Activated CD4-positive, alpha-beta T cell treated with anti-CD3 and anti-CD28 coated beads, Interleukin-2, amount 10 ng/mL, durations not matched to agents 7 days and 5 days (primary cell): ENCODE data around the gene FBXL15. TPM values are rescaled to one million over a fixed set of nuclear protein-coding genes. Genes with fewer than 3 reads are reported as not detected.

Experiments
- CTCF ChIA-PET: fragments of 350-600 bp; sonication (Branson Sonifier 250); formaldehyde crosslinking; loops from one replicate; lab custom pipeline; 2021; ENCODE audit warnings: antibody characterized with exemption; lab: Charles Lee
- POLR2A ChIA-PET: fragments of 350-600 bp; sonication (Branson Sonifier 250); formaldehyde crosslinking; loops from one replicate; lab custom pipeline; 2021; ENCODE audit warnings: antibody characterized with exemption; lab: Charles Lee
- DNase-seq: peaks from one replicate; pipeline ENCODE4 v3.0.0-alpha.2; 2020
- H3K27ac Mint-ChIP-seq: one replicate; pipeline ENCODE4 v1.8.0; 2021; ENCODE audit warnings: mild to moderate bottlenecking, moderate library complexity, mixed read lengths
- H3K27me3 Mint-ChIP-seq: one replicate; pipeline ENCODE4 v1.8.0; 2021; ENCODE audit warnings: mixed read lengths
- H3K36me3 Mint-ChIP-seq: one replicate; pipeline ENCODE4 v1.8.0; 2021; ENCODE audit warnings: low read depth, mixed read lengths
- H3K4me1 Mint-ChIP-seq: one replicate; pipeline ENCODE4 v1.8.0; 2021; ENCODE audit warnings: mixed read lengths
- H3K4me3 Mint-ChIP-seq: one replicate; pipeline ENCODE4 v1.8.0; 2021; ENCODE audit warnings: mild to moderate bottlenecking, moderate library complexity, mixed read lengths
- H3K9me3 Mint-ChIP-seq: one replicate; pipeline ENCODE4 v1.8.0; 2021; ENCODE audit warnings: mixed read lengths
- total RNA-seq, 2 experiments: library from RNA; stranded (reverse); gene quantifications; one replicate each; pipeline ENCODE4 v1.2.3, GENCODE V29; 2021

Gene FBXL15
- total RNA-seq, 2 experiments from 2014 or later: 8.7 to 11.2 TPM

DNA sequence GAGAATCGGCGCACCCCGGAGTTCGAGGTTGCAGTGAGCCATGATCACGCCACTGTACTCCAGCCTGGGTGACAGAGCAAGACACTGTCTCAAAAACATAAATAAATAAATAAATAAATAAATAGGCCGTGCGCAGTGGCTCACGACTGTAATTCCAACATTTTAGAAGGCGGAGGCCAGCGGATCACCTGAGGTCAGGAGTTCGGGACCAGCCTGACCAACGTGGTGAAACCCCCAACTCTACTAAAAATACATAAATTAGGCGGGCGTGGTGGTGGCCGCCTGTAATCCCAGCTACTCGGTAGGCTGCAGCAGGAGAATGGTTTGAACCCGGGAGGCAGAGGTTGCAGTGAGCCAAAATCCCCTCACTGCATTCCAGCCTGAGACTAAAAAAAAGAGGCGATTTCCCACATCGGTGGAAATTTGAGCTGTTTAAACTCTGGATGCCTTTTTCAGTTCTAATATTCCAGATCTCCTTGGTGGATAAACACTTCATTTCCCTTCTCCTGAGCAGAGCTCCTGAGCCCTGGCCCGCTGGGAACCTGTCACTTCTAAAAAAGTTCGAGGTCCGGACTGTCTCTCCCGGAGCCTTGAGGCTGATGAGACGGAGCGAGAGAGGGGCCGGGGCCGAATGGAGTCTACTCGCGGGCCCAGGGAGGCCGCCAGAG, 27.1 kb upstream of the FBXL15 start:
- no peak for DNase-seq
- H3K4me1 Mint-ChIP-seq: peaks cover 41% of the 10 kb centered on the region
- H3K4me3 Mint-ChIP-seq: peak overlapping the region; percentile 92
- ChIA-PET POLR2A (interaction anchor here (0.6 kb wide), 1 partner anchor 64 kb away, joined by 3 read pairs; no protein-coding TSS in a partner anchor), CTCF (interaction anchor here (0.6 to 9.2 kb wide), 32 partner anchors 9 to 975 kb away, joined by 3 to 118 read pairs (median 6); partner anchors contain the start of genes ACTR1A, C10orf95, CUEDC2 and ELOVL3)
- H3K36me3 Mint-ChIP-seq: peaks cover 17% of the 10 kb centered on the region
- no peaks in the 10 kb centered on the region for H3K27me3 Mint-ChIP-seq
- H3K27ac Mint-ChIP-seq: peak overlapping the region; percentile 96
- no peaks in the 10 kb centered on the region for H3K9me3 Mint-ChIP-seq

DNA sequence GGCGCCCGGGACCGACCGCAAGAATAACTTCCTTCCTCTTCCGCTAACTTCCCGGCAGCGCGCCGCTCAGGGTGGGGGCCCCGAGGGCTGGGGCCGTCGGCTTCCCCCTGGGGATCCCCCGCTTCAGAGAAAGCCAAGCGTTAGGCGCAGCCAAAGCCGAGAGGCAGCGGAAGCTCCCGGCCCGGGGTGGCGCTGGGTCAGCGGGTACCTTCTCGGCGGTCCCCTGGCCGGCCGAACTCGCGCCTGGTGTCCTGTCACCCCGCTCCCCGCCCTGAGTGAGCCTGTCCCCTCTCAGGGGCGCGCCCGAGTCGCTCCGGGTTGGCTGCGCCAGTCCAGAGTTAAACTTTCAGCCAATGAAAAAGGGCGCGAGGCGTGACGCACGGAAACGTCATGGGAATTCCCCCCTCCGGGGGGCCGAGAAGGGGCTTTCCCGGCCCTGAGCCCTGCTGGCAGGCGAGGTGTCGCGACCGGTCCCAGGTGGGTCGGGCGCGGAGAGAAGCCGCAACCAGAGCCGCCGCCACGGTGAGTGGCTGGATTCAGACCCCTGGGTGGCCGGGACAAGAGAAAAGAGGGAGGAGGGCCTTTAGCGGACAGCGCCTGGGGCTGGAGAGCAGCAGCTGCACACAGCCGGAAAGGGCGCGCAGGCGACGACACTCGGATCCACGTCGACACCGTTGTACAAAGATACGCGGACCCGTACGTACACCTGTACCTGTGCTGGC, 26.4 kb upstream of the FBXL15 start:
- Mint-ChIP-seq H3K4me3 (peak overlapping the region; percentile 92), H3K36me3 (peaks cover 18% of the 10 kb centered on the region), H3K27me3 (no peaks in the 10 kb centered on the region), H3K4me1 (peaks cover 45% of the 10 kb centered on the region), H3K27ac (peak overlapping the region; percentile 96), H3K9me3 (no peaks in the 10 kb centered on the region)
- DNase-seq: peak; percentile 98
- CTCF ChIA-PET: interaction anchor here (0.7 to 9.2 kb wide), 29 partner anchors 9 to 257 kb away, joined by 3 to 118 read pairs (median 7); partner anchors contain the start of genes ACTR1A, C10orf95, CUEDC2 and ELOVL3
- POLR2A ChIA-PET: interaction anchor here (0.6 kb wide), 2 partner anchors 63 to 1098 kb away, joined by 3 to 5 read pairs; no protein-coding TSS in a partner anchor

DNA sequence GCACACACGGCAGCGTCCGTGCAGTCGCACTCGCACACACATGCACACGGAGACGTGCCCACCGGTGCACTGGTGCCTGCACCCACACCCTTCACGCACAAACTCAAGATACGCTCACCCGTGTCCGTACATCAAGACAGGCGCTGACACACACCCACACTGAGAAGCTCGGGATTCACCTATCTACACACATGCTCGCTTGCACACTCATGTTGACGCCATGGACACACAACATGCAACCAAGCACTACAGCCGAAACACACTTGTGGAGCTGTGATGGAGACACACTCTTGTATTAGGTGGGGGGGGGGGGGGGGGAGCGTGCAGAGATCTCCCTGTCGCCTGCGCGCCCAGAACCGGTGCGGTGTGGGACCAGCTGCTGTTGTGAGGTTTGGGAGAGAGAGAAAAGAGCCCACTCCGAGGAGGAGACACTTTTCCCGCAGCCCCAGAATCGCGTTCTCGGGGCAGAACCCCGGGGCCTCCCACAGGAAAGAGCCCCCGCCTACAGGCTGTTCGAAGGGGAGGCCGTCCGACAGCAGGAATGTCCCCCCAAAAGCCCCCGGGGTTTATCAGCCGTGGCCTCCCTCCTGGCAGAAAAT, 25.7 kb upstream of the FBXL15 start:
- Mint-ChIP-seq H3K9me3 (no peaks in the 10 kb centered on the region), H3K36me3 (peaks cover 23% of the 10 kb centered on the region), H3K4me3 (peak overlapping the region; percentile 92), H3K27me3 (no peaks in the 10 kb centered on the region), H3K4me1 (peaks cover 51% of the 10 kb centered on the region), H3K27ac (peak overlapping the region; percentile 96)
- DNase-seq: peak; percentile 51
- ChIA-PET CTCF (interaction anchor here (0.7 to 9.2 kb wide), 19 partner anchors 8 to 244 kb away, joined by 3 to 118 read pairs (median 11); partner anchors contain the start of genes ACTR1A, CUEDC2, ELOVL3 and FBXL15), POLR2A (interaction anchor here (0.6 kb wide), 1 partner anchor 1097 kb away, joined by 5 read pairs; no protein-coding TSS in a partner anchor)

DNA sequence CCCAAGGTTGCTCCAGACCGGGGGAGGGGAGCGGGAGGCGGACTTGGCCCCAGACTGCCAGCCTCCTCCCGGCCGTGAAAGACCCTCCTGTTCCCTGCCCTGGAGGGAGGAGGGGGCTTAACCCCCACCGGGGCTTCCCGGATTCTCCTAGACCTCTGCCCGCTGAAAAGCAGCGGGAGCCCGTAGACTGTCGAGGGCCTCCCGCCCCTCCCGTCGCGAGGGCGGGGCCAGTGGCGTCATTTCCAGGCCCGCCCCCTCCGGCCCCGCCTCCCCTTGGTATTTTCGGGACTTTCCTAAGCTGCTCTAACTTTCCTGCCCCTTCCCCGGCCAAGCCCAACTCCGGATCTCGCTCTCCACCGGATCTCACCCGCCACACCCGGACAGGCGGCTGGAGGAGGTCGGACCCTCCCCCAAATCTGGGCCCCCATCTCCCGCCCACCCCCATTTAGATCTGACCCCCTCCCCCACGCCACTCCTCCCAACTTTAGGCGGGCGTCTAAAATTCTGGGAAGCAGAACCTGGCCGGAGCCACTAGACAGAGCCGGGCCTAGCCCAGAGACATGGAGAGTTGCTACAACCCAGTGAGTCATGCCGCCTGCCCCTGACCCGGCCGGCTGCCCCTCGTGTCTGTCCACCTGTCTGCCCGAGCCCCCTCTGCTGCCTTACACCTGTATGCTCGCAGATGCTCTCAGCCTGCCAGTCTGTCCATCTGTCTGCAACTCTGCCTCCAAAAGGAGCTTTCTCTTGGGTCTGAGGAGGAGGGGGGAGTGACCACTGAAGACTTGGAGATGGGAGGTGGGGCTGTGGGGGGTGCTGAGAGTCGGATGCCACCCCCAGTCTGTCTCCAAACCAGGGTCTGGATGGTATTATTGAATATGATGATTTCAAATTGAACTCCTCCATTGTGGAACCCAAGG, 25.0 kb upstream of the FBXL15 start, which contains the start of gene NFKB2:
Gene NFKB2, plus strand, starts transcription at position 306 of the 917 bp plus-strand sequence. Its CDS starts 255 bp downstream, at position 561.
- Mint-ChIP-seq H3K27me3 (no peaks in the 10 kb centered on the region), H3K4me3 (peak within 1 kb of the TSS; percentile 92), H3K27ac (peak within 1 kb of the TSS; percentile 96), H3K9me3 (no peaks in the 10 kb centered on the region), H3K36me3 (peaks cover 28% of the 10 kb centered on the region), H3K4me1 (peaks cover 54% of the 10 kb centered on the region)
- DNase-seq: peak; percentile 89
- CTCF ChIA-PET: interaction anchor here (0.7 to 9.2 kb wide), 15 partner anchors 7 to 245 kb away, joined by 3 to 118 read pairs (median 11); partner anchors contain the start of genes CUEDC2, ELOVL3 and FBXL15
- POLR2A ChIA-PET: interaction anchor here (0.6 kb wide), 1 partner anchor 55 kb away, joined by 3 read pairs; no protein-coding TSS in a partner anchor

DNA sequence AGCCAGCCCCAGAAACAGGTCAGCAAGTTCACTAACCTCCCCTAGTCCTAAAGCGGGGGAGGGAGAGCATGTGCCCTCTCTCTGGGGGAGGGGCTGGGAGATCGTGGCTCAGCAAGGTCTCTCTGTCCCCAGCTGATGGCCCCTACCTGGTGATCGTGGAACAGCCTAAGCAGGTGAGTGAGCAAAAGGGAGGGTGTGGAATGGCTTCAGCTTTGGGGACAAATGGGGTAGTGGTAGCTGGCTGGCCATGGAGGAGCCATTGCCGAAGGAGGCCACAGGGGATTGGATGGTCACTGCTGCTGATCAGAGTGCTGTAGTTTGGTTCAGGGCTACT, 24.4 kb upstream of the FBXL15 start:
- H3K36me3 Mint-ChIP-seq: peaks cover 29% of the 10 kb centered on the region
- peak overlapping the region; percentile 96 for H3K27ac Mint-ChIP-seq
- no peaks in the 10 kb centered on the region for H3K9me3 Mint-ChIP-seq
- H3K4me1 Mint-ChIP-seq: peaks cover 54% of the 10 kb centered on the region
- H3K27me3 Mint-ChIP-seq: no peaks in the 10 kb centered on the region
- ChIA-PET POLR2A (no interaction called here), CTCF (interaction anchor here (1.2 to 9.2 kb wide), 7 partner anchors 10 to 170 kb away, joined by 3 to 118 read pairs (median 19); partner anchors contain the start of gene ELOVL3)
- no peak for DNase-seq
- peak overlapping the region; percentile 92 for H3K4me3 Mint-ChIP-seq

DNA sequence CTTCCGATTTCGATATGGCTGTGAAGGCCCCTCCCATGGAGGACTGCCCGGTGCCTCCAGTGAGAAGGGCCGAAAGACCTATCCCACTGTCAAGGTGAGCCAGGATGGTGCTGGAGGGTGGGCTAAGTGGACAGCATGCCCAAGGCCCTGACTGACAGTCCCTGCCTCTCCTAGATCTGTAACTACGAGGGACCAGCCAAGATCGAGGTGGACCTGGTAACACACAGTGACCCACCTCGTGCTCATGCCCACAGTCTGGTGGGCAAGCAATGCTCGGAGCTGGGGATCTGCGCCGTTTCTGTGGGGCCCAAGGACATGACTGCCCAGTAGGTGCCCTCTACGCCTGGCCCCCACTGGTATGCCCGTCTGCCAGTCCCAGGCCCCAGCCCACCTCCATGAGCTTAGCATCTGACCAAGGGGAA, 23.9 kb upstream of the FBXL15 start:
- Mint-ChIP-seq H3K4me1 (peaks cover 54% of the 10 kb centered on the region), H3K9me3 (no peaks in the 10 kb centered on the region)
- CTCF ChIA-PET: interaction anchor here (1.2 to 9.2 kb wide), 7 partner anchors 9 to 170 kb away, joined by 3 to 118 read pairs (median 19); partner anchors contain the start of gene ELOVL3

DNA sequence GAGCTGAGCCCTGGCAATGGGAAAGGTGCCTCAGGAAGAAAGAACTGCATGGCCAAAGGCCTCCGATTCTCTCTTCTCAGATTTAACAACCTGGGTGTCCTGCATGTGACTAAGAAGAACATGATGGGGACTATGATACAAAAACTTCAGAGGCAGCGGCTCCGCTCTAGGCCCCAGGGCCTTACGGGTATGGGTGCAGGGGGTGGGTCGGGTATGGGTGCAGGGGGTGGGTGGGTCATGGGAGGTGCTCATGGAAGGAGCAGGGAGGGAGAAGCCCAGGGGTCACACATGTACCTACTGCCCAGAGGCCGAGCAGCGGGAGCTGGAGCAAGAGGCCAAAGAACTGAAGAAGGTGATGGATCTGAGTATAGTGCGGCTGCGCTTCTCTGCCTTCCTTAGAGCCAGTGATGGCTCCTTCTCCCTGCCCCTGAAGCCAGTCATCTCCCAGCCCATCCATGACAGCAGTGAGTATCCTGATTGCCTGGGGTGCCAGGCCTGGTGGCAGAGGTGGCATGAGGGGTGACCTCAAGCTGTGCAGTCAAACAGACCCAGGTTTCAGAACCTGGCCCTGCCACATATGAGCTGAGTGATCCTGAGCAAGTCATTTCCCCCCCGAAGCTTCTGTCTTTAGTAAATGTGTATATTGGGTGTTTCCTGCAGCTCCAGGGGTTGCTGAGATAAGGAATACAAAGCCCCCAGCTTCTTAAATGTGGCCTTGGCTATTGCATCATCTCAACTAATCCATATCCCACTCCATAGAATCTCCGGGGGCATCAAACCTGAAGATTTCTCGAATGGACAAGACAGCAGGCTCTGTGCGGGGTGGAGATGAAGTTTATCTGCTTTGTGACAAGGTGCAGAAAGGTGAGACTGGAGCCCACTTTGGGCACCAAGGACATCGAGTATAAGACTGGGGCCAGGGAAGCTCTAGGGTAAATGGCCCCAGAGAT, 23.1 kb upstream of the FBXL15 start:
- peaks cover 32% of the 10 kb centered on the region for H3K36me3 Mint-ChIP-seq
- no peak for DNase-seq
- ChIA-PET POLR2A (interaction anchor here (1.0 kb wide), 1 partner anchor 152 kb away, joined by 3 read pairs; the partner anchor contains the start of gene GBF1), CTCF (interaction anchor here (0.6 to 9.2 kb wide), 15 partner anchors 9 to 266 kb away, joined by 3 to 118 read pairs (median 4); partner anchors contain the start of genes ELOVL3, FBXL15 and PPRC1)
- H3K4me3 Mint-ChIP-seq: peak overlapping the region; percentile 92
- H3K9me3 Mint-ChIP-seq: no peaks in the 10 kb centered on the region
- H3K27me3 Mint-ChIP-seq: no peaks in the 10 kb centered on the region
- H3K27ac Mint-ChIP-seq: peak overlapping the region; percentile 71
- H3K4me1 Mint-ChIP-seq: peaks cover 54% of the 10 kb centered on the region

More for the DNA sequence above, 23.9 kb upstream of the FBXL15 start:
- DNase-seq: no peak
- Mint-ChIP-seq H3K27ac (peak overlapping the region; percentile 71), H3K36me3 (peaks cover 32% of the 10 kb centered on the region), H3K27me3 (no peaks in the 10 kb centered on the region), H3K4me3 (peak overlapping the region; percentile 92)
- POLR2A ChIA-PET: no interaction called here

DNA sequence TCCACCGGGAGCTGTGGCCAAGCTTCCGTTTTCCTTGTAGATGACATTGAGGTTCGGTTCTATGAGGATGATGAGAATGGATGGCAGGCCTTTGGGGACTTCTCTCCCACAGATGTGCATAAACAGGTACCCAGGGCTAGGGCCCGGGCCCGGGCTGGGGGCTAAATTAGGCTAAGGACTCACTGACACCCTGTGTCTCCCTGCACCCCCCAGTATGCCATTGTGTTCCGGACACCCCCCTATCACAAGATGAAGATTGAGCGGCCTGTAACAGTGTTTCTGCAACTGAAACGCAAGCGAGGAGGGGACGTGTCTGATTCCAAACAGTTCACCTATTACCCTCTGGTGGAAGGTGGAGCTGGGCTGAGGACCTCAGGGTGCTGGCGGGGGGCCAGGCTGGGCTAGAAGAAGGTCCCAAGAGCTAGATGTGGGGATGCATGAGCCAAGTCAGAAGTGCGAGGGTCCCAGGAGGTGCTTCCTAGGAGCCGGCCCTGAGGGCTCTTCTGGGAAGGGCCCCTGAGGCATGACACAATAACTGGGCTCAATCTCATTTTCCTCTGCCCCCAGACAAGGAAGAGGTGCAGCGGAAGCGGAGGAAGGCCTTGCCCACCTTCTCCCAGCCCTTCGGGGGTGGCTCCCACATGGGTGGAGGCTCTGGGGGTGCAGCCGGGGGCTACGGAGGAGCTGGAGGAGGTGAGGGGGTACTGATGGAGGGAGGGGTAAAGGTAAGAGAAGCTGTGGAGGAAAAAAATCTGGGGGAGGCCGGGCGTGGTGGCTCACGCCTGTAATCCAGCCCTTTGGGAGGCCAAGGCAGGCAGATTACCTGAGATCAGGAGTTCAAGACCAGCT, 22.2 kb upstream of the FBXL15 start:
- DNase-seq: no peak
- H3K4me3 Mint-ChIP-seq: peak overlapping the region; percentile 53
- peak overlapping the region; percentile 68 for H3K27ac Mint-ChIP-seq
- ChIA-PET CTCF (interaction anchor here (0.6 to 9.2 kb wide), 34 partner anchors 8 to 1838 kb away, joined by 3 to 118 read pairs (median 5); partner anchors contain the start of genes CUEDC2, ELOVL3, FBXL15 and PITX3), POLR2A (interaction anchor here (1.0 kb wide), 1 partner anchor 153 kb away, joined by 3 read pairs; the partner anchor contains the start of gene GBF1)
- no peaks in the 10 kb centered on the region for H3K27me3 Mint-ChIP-seq
- H3K9me3 Mint-ChIP-seq: no peaks in the 10 kb centered on the region
- peaks cover 32% of the 10 kb centered on the region for H3K36me3 Mint-ChIP-seq
- H3K4me1 Mint-ChIP-seq: peaks cover 47% of the 10 kb centered on the region

DNA sequence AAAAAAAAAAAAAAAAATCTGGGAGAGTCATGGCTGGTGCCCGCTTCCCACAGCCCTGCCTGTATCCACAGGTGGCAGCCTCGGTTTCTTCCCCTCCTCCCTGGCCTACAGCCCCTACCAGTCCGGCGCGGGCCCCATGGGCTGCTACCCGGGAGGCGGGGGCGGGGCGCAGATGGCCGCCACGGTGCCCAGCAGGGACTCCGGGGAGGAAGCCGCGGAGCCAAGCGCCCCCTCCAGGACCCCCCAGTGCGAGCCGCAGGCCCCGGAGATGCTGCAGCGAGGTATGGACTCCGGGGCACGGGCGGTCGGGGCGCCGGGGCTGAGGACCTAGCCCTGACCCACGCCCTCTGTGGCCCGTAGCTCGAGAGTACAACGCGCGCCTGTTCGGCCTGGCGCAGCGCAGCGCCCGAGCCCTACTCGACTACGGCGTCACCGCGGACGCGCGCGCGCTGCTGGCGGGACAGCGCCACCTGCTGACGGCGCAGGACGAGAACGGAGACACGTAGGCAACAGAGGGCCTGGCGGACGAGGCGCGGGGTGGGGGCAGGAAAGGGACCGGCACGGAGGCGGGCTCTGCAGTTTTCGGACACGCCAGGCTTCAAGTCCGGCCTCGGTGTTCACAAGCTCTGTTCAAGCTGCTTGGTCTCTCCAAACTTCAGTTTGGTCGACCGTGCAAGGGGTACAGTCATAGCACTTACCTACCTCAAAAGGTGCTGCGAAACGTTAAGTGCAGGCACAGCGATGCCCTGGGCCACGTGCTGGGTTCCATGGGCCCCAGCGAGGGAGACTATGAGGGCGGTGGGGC, 21.2 kb upstream of the FBXL15 start:
- ChIA-PET CTCF (interaction anchor here (0.6 to 9.2 kb wide), 53 partner anchors 7 to 1839 kb away, joined by 3 to 118 read pairs (median 4); partner anchors contain the start of genes CUEDC2, FBXL15, NOLC1 and PITX3), POLR2A (no interaction called here)
- H3K4me3 Mint-ChIP-seq: peak overlapping the region; percentile 62
- no peaks in the 10 kb centered on the region for H3K27me3 Mint-ChIP-seq
- peaks cover 32% of the 10 kb centered on the region for H3K36me3 Mint-ChIP-seq
- H3K9me3 Mint-ChIP-seq: no peaks in the 10 kb centered on the region
- peak; percentile 88 for DNase-seq
- peaks cover 43% of the 10 kb centered on the region for H3K4me1 Mint-ChIP-seq
- peak overlapping the region; percentile 76 for H3K27ac Mint-ChIP-seq
